DOHH2 (cell line): ENCODE data around the gene CAMSAP3.
"Not testable (repeated sequence)": the region's sequence is repeated elsewhere in the genome, so short reads cannot be mapped to it uniquely, and the experiment has no call there.

Experiments
- H3F3A ChIP-seq: fragments of 200-600 bp; sonication (generic), shearing (Covaris generic); 2 replicates; pipeline ENCODE4 v1.6.0; 2016; ENCODE audit warnings: antibody characterized with exemption, mild to moderate bottlenecking; ENCODE audit not compliant: control insufficient read depth, insufficient read depth
- H3K27ac ChIP-seq: fragments of 200-600 bp; sonication (generic); 2 replicates; pipeline ENCODE4 v1.5.1; 2014; ENCODE audit warnings: low read depth, mild to moderate bottlenecking, low read length, moderate library complexity
- H3K27me3 ChIP-seq: fragments of 200-600 bp; sonication (generic); 2 replicates; pipeline ENCODE4 v1.6.1; 2014; ENCODE audit warnings: mild to moderate bottlenecking, low read length, mixed read lengths; ENCODE audit not compliant: control insufficient read depth
- H3K36me3 ChIP-seq: fragments of 200-600 bp; sonication (generic); 2 replicates; pipeline ENCODE4 v1.6.1; 2014; ENCODE audit warnings: mild to moderate bottlenecking, low read length, moderate library complexity, mixed read lengths; ENCODE audit not compliant: control insufficient read depth
- H3K4me1 ChIP-seq: fragments of 200-600 bp; sonication (generic); 2 replicates; pipeline ENCODE4 v1.6.1; 2014; ENCODE audit warnings: mild to moderate bottlenecking, low read length, mixed read lengths; ENCODE audit not compliant: control insufficient read depth
- H3K4me2 ChIP-seq: fragments of 200-600 bp; sonication (generic); 2 replicates; pipeline ENCODE4 v1.6.0; 2014; ENCODE audit warnings: mild to moderate bottlenecking, low read length, moderate library complexity
- H3K4me3 ChIP-seq: fragments of 200-600 bp; sonication (generic); 2 replicates; pipeline ENCODE4 v1.5.1; 2014; ENCODE audit warnings: mild to moderate bottlenecking, low read length, mixed read lengths
- H3K79me2 ChIP-seq: fragments of 200-600 bp; sonication (generic); 2 replicates; pipeline ENCODE4 v1.6.1; 2014; ENCODE audit warnings: mild to moderate bottlenecking, low read length, mixed read lengths; ENCODE audit not compliant: control insufficient read depth
- H3K9me2 ChIP-seq: fragments of 200-600 bp; sonication (generic); replicated peaks from 2 replicates; pipeline ENCODE4 v1.6.1; 2014; ENCODE audit warnings: mild to moderate bottlenecking, low read length, mixed read lengths; ENCODE audit not compliant: control insufficient read depth
- H3K9me3 ChIP-seq: fragments of 200-600 bp; sonication (generic); 2 replicates; pipeline ENCODE4 v1.6.1; 2014; ENCODE audit warnings: antibody characterized with exemption, low read length, mixed read lengths; ENCODE audit not compliant: control insufficient read depth, insufficient read depth
- H4K20me1 ChIP-seq: fragments of 200-600 bp; sonication (generic); 2 replicates; pipeline ENCODE4 v1.6.0; 2014; ENCODE audit warnings: low read depth, mild to moderate bottlenecking, antibody characterized with exemption, low read length, moderate library complexity; ENCODE audit not compliant: control insufficient read depth, insufficient read depth
- EZH2phosphoT487 ChIP-seq: fragments of 200-600 bp; sonication (generic); IDR thresholded peaks from 2 replicates; pipeline ENCODE4 v1.6.1; 2017; ENCODE audit warnings: borderline replicate concordance, mild to moderate bottlenecking, antibody characterized with exemption, low read length, moderate library complexity, mixed read lengths
- TF ChIP-seq, protein P1 (sequence below): fragments of 200-600 bp; sonication (generic); IDR thresholded peaks from one replicate; pipeline ENCODE4 v1.5.1; 2014; ENCODE audit warnings: antibody characterized with exemption, mild to moderate bottlenecking, low read depth, low read length; ENCODE audit not compliant: poor library complexity, severe bottlenecking

The CAMSAP3 gene

DNA sequence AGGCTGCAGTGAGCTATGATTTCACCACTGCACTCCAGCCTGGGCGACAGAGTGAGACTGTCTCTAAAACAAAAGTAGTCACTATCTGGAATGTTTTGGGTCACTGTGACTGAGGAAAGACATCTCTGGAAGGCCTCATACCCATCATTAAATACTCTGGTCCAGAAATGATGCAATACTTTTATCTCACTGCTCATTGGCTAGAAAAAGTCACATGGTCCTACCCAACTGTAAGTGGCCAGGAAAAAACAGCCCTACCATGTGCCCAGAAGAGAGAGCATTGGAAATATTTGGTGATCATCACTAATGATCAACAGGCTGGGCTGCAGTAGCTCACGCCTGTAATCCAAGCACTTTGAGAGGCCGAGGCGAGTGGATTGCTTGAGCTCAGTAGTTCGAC lies 30.3 kb upstream of the CAMSAP3 start:
- H3K4me3 ChIP-seq, result no peak overlapping the region
- no peaks in the 10 kb centered on the region for H3K4me1 ChIP-seq
- H3K9me3 ChIP-seq, result no peaks in the 10 kb centered on the region
- TF ChIP-seq, protein P1, sequence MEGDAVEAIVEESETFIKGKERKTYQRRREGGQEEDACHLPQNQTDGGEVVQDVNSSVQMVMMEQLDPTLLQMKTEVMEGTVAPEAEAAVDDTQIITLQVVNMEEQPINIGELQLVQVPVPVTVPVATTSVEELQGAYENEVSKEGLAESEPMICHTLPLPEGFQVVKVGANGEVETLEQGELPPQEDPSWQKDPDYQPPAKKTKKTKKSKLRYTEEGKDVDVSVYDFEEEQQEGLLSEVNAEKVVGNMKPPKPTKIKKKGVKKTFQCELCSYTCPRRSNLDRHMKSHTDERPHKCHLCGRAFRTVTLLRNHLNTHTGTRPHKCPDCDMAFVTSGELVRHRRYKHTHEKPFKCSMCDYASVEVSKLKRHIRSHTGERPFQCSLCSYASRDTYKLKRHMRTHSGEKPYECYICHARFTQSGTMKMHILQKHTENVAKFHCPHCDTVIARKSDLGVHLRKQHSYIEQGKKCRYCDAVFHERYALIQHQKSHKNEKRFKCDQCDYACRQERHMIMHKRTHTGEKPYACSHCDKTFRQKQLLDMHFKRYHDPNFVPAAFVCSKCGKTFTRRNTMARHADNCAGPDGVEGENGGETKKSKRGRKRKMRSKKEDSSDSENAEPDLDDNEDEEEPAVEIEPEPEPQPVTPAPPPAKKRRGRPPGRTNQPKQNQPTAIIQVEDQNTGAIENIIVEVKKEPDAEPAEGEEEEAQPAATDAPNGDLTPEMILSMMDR, result no peak
- TF ChIP-seq EZH2phosphoT487, result no peak
- H3K27ac ChIP-seq, result no peak overlapping the region
- no peaks in the 10 kb centered on the region for H3K36me3 ChIP-seq
- H4K20me1 ChIP-seq, result no peaks in the 10 kb centered on the region
- no peak overlapping the region for H3K4me2 ChIP-seq
- H3F3A ChIP-seq, result no peaks in the 10 kb centered on the region
- no peaks in the 10 kb centered on the region for H3K79me2 ChIP-seq
- H3K9me2 ChIP-seq, result no peaks in the 10 kb centered on the region
- no peaks in the 10 kb centered on the region for H3K27me3 ChIP-seq

DNA sequence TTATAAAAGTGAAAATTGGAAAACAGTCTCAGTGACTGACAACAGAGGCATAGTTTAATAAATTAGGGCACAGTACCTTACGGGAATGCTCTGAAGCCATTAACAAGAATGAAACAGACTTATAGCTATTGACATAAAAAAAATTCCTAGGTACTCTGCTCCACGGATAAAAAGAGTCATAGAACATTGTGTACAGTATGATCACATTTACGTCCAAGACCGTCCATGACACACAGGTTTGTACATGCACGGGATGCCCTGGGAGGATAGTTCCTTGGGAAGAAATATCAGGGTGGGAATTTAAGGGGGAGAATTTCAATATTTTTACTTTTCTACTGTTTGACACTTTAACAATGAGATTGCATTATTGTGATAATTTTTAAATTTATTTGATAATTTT lies 24.9 kb upstream of the CAMSAP3 start:
- TF ChIP-seq, protein P1, result no peak
- TF ChIP-seq EZH2phosphoT487, result no peak
- H3K27me3 ChIP-seq, result no peaks in the 10 kb centered on the region
- H3K9me3 ChIP-seq, result no peaks in the 10 kb centered on the region
- no peak overlapping the region for H3K27ac ChIP-seq
- H3K79me2 ChIP-seq, result no peaks in the 10 kb centered on the region
- H3K4me3 ChIP-seq, result no peak overlapping the region
- no peaks in the 10 kb centered on the region for H3K36me3 ChIP-seq
- H3K9me2 ChIP-seq, result no peaks in the 10 kb centered on the region
- H3F3A ChIP-seq, result no peaks in the 10 kb centered on the region
- no peak overlapping the region for H3K4me2 ChIP-seq
- no peaks in the 10 kb centered on the region for H3K4me1 ChIP-seq
- no peaks in the 10 kb centered on the region for H4K20me1 ChIP-seq

DNA sequence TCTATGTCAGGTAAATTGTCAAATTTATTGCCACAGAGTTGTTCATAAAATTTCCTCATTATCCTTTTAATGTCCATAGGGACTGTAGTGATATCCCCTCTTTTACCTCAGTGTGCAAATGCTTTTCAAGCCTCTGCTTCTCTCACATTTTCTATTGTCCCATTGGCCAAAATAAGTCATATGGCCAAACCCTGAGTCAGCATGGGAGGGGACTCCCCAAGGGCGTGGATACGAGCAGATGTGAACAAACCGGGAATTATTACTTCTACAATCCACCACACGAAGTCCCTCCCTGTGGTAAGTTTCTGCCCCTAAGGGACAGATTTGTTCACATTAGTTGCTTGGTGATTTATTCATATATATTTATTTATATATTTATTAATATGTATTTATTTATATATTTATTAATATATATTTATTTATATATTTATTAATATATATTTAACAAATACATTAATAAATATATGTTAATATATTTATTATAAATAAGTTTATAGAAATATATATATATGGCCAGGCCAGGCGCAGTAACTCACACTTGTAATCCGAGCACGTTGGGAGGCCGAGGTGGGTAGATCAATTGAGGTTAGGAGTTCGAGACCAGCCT lies 20.1 kb upstream of the CAMSAP3 start:
- TF ChIP-seq EZH2phosphoT487, result no peak
- TF ChIP-seq, protein P1, result no peak
- Histone ChIP-seq H3K79me2 (no peaks in the 10 kb centered on the region), H3K4me3 (no peak overlapping the region), H3K36me3 (no peaks in the 10 kb centered on the region), H3K27me3 (no peaks in the 10 kb centered on the region; the same call in 1 of the 2 replicates), H3K4me1 (no peaks in the 10 kb centered on the region), H4K20me1 (no peaks in the 10 kb centered on the region), H3K4me2 (no peak overlapping the region), H3F3A (no peaks in the 10 kb centered on the region), H3K9me2 (no peaks in the 10 kb centered on the region), H3K9me3 (no peaks in the 10 kb centered on the region), H3K27ac (no peak overlapping the region)

DNA sequence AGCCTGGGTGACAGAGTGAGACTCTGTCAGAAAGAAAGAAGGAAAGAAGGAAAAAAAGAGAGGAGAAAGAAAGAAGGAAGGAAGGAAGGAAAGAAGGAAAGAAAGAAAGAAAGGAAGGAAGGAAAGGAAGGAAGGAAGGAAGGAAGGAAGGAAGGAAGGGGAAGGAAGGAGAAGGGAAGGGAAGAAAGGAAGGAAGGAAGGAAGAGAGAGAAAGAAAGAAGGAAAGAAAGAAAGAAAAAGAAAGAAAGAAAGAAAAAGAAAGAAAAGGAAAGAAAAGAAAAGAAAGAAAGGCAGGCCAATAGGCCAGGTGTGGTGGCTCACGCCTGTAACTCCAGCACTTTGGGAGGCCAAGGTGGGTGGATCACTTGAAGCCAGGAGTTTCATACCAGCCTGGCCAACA lies 18.2 kb upstream of the CAMSAP3 start:
- not testable (repeated sequence) for H3K4me1 ChIP-seq, H3K9me2 ChIP-seq, H3K27ac ChIP-seq, H3K27me3 ChIP-seq, H3K9me3 ChIP-seq, H3K36me3 ChIP-seq, H3F3A ChIP-seq, H3K4me2 ChIP-seq, H4K20me1 ChIP-seq, H3K4me3 ChIP-seq, H3K79me2 ChIP-seq
